ENCODE measurements around the gene QKI.

Gene QKI

DNA sequence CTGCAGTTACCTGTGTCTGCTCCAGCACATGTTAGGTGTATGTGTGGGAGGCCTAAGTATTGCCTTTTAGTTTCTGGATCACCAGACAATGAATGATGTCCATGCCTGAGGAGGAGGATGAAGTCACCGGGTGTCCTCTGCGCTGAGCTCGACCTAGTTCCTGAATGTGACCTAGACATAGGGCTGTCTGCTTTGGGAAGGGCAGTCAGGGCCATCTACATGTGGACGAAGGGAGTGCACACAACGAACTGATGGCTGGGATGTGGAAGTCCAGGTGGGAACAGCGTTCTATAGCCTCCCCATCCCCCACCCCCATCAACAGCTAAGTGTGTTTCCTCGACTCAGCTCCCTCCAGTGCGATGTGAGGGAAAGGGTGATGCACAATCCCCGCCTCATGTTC is 186.3 kb downstream of the QKI start:
- Histone ChIP-seq H3K4me1 (ENCODE audit: low read depth, poor library complexity, severe bottlenecking) (no peaks in the 10 kb centered on the region), H3K79me2 (ENCODE audit: insufficient read depth, low read depth) (no peaks in the 10 kb centered on the region), H4K20me1 (ENCODE audit: insufficient read depth) (no peaks in the 10 kb centered on the region), H3K36me3 (ENCODE audit: insufficient read depth) (no peaks in the 10 kb centered on the region), H3K4me3 (IDR thresholded peaks at IDR 0.05; ENCODE audit: insufficient read depth, low read depth, low read length) (no peak overlapping the region), H2AFZ (ENCODE audit: low read depth) (no peak overlapping the region), H3K4me2 (no peak overlapping the region), H3K9ac (no peak overlapping the region), H3K27me3 (ENCODE audit: insufficient read depth, low read depth) (no peaks in the 10 kb centered on the region), H3K27ac (no peak overlapping the region)
- TF ChIP-seq, protein P1, sequence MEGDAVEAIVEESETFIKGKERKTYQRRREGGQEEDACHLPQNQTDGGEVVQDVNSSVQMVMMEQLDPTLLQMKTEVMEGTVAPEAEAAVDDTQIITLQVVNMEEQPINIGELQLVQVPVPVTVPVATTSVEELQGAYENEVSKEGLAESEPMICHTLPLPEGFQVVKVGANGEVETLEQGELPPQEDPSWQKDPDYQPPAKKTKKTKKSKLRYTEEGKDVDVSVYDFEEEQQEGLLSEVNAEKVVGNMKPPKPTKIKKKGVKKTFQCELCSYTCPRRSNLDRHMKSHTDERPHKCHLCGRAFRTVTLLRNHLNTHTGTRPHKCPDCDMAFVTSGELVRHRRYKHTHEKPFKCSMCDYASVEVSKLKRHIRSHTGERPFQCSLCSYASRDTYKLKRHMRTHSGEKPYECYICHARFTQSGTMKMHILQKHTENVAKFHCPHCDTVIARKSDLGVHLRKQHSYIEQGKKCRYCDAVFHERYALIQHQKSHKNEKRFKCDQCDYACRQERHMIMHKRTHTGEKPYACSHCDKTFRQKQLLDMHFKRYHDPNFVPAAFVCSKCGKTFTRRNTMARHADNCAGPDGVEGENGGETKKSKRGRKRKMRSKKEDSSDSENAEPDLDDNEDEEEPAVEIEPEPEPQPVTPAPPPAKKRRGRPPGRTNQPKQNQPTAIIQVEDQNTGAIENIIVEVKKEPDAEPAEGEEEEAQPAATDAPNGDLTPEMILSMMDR (conservative IDR thresholded peaks at IDR 0.05; ENCODE audit: low read depth, low read length) = no peak

DNA sequence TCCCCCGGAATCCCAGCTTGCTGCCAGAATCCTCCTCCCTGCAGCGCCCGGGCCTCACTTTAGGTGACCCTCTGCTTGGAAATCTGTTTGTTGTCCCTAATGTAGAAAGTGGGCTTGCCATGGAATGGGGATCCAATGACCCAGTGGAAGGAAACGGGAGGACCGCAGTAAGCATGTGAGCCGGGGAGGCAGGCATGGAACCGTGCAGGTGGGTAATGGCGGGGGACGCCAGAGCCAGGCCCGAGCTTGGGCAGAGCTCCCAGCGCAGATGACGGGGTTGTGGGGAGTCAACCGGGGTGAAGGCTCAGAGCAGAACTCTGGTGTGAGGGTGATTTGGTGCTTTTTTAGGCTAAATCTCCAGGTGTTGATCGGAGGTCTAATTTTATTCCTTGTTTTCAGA is 188.3 kb downstream of the QKI start:
- no peaks in the 10 kb centered on the region for H3K4me1 ChIP-seq (ENCODE audit: low read depth, poor library complexity, severe bottlenecking)

DNA sequence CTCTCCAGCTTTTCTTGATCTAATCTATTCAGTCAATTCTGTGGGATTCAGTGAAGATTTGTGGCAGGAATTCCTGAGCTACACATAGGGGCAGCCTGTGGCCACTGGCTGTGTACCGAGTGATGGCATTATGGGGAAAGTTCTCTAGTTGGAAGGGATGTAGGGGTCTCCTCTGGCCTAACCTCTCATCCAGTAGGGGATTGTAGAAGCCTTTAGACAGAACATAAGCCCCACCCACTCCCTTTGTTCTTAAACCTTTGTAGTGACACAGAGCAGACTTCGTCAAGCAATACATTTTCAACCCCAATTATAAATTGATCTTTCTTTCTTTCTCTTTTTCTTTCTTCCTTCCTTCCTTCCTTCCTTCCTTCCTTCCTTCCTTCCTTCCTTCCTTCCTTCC is 188.9 kb downstream of the QKI start:
- Histone ChIP-seq H3K27ac (no peak overlapping the region), H3K4me1 (ENCODE audit: low read depth, poor library complexity, severe bottlenecking) (no peaks in the 10 kb centered on the region), H3K79me2 (ENCODE audit: insufficient read depth, low read depth) (no peaks in the 10 kb centered on the region), H4K20me1 (ENCODE audit: insufficient read depth) (no peaks in the 10 kb centered on the region), H3K9ac (no peak overlapping the region), H3K36me3 (ENCODE audit: insufficient read depth) (no peaks in the 10 kb centered on the region), H3K4me3 (IDR thresholded peaks at IDR 0.05; ENCODE audit: insufficient read depth, low read depth, low read length) (no peak overlapping the region), H3K4me2 (no peak overlapping the region), H3K27me3 (ENCODE audit: insufficient read depth, low read depth) (no peaks in the 10 kb centered on the region), H2AFZ (ENCODE audit: low read depth) (no peak overlapping the region)
- TF ChIP-seq, protein P1 (conservative IDR thresholded peaks at IDR 0.05; ENCODE audit: low read depth, low read length) = no peak

More for the DNA sequence above, 188.3 kb downstream of the QKI start:
- Histone ChIP-seq H3K36me3 (ENCODE audit: insufficient read depth) (no peaks in the 10 kb centered on the region), H3K27me3 (ENCODE audit: insufficient read depth, low read depth) (no peaks in the 10 kb centered on the region), H3K4me3 (IDR thresholded peaks at IDR 0.05; ENCODE audit: insufficient read depth, low read depth, low read length) (no peak overlapping the region), H3K9ac (no peak overlapping the region), H3K79me2 (ENCODE audit: insufficient read depth, low read depth) (no peaks in the 10 kb centered on the region), H4K20me1 (ENCODE audit: insufficient read depth) (no peaks in the 10 kb centered on the region), H3K27ac (no peak overlapping the region), H3K4me2 (no peak overlapping the region), H2AFZ (ENCODE audit: low read depth) (no peak overlapping the region)
- TF ChIP-seq, protein P1 (conservative IDR thresholded peaks at IDR 0.05; ENCODE audit: low read depth, low read length) = no peak

- Histone ChIP-seq H3K36me3 (ENCODE audit: insufficient read depth) (no peaks in the 10 kb centered on the region), H3K27me3 (ENCODE audit: insufficient read depth, low read depth) (no peaks in the 10 kb centered on the region), H3K4me1 (ENCODE audit: low read depth, poor library complexity, severe bottlenecking) (no peaks in the 10 kb centered on the region), H3K9ac (no peak overlapping the region), H3K4me3 (IDR thresholded peaks at IDR 0.05; ENCODE audit: insufficient read depth, low read depth, low read length) (no peak overlapping the region), H3K4me2 (no peak overlapping the region), H3K27ac (no peak overlapping the region), H4K20me1 (ENCODE audit: insufficient read depth) (no peaks in the 10 kb centered on the region), H2AFZ (ENCODE audit: low read depth) (no peak overlapping the region), H3K79me2 (ENCODE audit: insufficient read depth, low read depth) (no peaks in the 10 kb centered on the region)
- TF ChIP-seq, protein P1 (conservative IDR thresholded peaks at IDR 0.05; ENCODE audit: low read depth, low read length) = no peak
Measured at GRCh38 chr6:163605385-163606097, 191.0 kb downstream of the QKI start.
